ENCODE results near the gene ARHGAP15. TPM values are rescaled to one million over a fixed set of nuclear protein-coding genes. Genes with fewer than 3 reads are reported as not detected.

Gene ARHGAP15
- total and polyA plus RNA-seq, 10 donors: 55.8 to 219 (median 130) TPM

DNA sequence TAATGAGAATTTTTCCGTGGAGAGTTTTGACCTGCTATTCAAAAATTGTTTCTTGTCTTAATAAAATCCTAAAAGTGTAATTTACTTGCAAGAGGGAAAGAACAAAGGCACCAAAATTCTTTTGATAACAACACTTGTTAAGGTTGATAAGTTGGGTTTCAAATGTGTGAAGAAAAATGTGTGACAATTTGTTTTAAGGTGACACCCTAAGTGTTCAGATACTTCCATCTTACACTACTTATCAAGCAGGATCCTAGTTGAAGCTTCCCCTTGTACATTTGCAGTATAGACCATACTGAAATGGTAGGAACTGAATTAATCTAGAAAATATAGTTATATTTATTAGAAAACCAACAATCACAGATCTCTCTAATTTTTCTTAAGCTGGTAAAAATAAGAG is 204.6 kb downstream of the ARHGAP15 start:
- H3K36me3 ChIP-seq: peaks cover 0 to 5% (median 0%) of the 10 kb centered on the region in 6 donors
- WGBS, 5 donors: 84 to 96% (median 91%) methylated on average over 1 of the region's 1 CpG
- H3K27ac ChIP-seq: no peak overlapping the region
- peaks cover 0 to 14% (median 0%) of the 10 kb centered on the region in 6 donors for H3K4me1 ChIP-seq
- no peaks in the 10 kb centered on the region for H3K9me3 ChIP-seq
- no peak for TF ChIP-seq POLR2AphosphoS5 (IDR thresholded peaks at IDR 0.05)
- no peak for TF ChIP-seq POLR2A (IDR thresholded peaks at IDR 0.05)
- TF ChIP-seq, protein P1, sequence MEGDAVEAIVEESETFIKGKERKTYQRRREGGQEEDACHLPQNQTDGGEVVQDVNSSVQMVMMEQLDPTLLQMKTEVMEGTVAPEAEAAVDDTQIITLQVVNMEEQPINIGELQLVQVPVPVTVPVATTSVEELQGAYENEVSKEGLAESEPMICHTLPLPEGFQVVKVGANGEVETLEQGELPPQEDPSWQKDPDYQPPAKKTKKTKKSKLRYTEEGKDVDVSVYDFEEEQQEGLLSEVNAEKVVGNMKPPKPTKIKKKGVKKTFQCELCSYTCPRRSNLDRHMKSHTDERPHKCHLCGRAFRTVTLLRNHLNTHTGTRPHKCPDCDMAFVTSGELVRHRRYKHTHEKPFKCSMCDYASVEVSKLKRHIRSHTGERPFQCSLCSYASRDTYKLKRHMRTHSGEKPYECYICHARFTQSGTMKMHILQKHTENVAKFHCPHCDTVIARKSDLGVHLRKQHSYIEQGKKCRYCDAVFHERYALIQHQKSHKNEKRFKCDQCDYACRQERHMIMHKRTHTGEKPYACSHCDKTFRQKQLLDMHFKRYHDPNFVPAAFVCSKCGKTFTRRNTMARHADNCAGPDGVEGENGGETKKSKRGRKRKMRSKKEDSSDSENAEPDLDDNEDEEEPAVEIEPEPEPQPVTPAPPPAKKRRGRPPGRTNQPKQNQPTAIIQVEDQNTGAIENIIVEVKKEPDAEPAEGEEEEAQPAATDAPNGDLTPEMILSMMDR (IDR thresholded peaks at IDR 0.05 in 8 of 11, conservative IDR thresholded peaks at IDR 0.05 in 3 of 11): no peak
- no peak overlapping the region for H3K4me3 ChIP-seq
- intact Hi-C loops (cut with DNase I; ENCODE audit: low total_unique reads): no loop called here
- no peaks in the 10 kb centered on the region for H3K27me3 ChIP-seq (replicated peaks in 1 of 7)
- no peak for DNase-seq

DNA sequence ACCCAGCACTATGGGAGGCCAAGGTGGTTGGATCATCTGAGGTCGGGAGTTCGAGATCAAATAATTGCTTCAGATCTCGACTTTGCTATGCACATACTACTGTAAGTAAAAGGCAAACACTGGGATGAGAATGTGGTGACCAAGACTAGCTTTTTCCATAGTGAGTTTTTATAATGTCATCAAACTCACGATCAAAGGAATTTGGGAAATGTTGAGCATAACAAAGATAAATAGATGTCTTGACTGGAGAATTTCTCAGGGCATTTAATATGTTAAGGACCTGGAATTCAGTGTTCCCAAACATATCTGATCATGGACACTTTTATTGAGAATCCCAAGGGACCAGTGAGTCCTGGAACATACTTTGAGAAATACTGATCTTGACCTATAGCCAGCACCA is 205.6 kb downstream of the ARHGAP15 start:
- H3K9me3 ChIP-seq: no peaks in the 10 kb centered on the region
- intact Hi-C loops (cut with DNase I; ENCODE audit: low total_unique reads): no loop called here
- TF ChIP-seq, protein P1 (IDR thresholded peaks at IDR 0.05 in 8 of 11, conservative IDR thresholded peaks at IDR 0.05 in 3 of 11): no peak
- no peak for TF ChIP-seq POLR2A (IDR thresholded peaks at IDR 0.05)
- TF ChIP-seq POLR2AphosphoS5 (IDR thresholded peaks at IDR 0.05): no peak
- H3K27ac ChIP-seq: no peak overlapping the region
- peaks cover 0 to 9% (median 0%) of the 10 kb centered on the region in 6 donors for H3K4me1 ChIP-seq
- H3K27me3 ChIP-seq (replicated peaks in 1 of 7): no peaks in the 10 kb centered on the region
- no peak for DNase-seq
- H3K4me3 ChIP-seq: no peak overlapping the region
- H3K36me3 ChIP-seq: peaks cover 0 to 5% (median 0%) of the 10 kb centered on the region in 6 donors
- WGBS, 5 donors: 79 to 94% (median 90%) methylated on average over 4 of the region's 4 CpGs

DNA sequence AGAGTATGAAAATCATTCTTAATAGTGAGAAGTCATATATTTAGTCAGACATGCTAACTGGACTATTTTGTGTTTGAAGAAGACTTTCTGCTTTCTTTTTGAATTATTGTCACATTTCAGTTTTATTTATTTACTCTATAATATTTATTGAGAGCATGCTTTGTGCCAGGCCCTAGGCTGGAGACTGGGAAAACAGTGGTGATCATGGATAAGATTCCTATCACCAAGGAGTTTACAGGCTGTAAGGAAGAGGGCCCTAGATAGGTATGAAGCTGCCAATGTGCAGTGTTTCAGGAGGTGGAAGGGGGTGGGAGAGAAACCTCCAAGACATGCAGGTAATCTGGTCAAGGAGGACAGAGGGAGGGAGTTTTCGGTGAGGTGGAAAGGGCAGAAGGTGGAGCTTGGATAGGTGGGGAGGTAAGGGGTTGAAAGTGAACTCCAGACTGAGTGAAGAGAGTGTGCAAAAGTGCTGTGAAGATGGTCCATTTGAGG is 207.5 kb downstream of the ARHGAP15 start:
- Histone ChIP-seq H3K36me3 (peaks cover 0 to 5% (median 0%) of the 10 kb centered on the region in 6 donors), H3K27me3 (replicated peaks in 1 of 7) (no peaks in the 10 kb centered on the region), H3K27ac (no peak overlapping the region), H3K4me1 (peaks cover 0 to 9% (median 0%) of the 10 kb centered on the region in 6 donors), H3K4me3 (no peak overlapping the region), H3K9me3 (no peaks in the 10 kb centered on the region)
- DNase-seq: no peak
- 94 to 100% (median 96%) methylated on average over 1 of the region's 1 CpG for WGBS, 5 donors
- intact Hi-C loops (cut with DNase I; ENCODE audit: low total_unique reads): no loop called here
- TF ChIP-seq POLR2AphosphoS5 (IDR thresholded peaks at IDR 0.05): no peak
- TF ChIP-seq, protein P1 (IDR thresholded peaks at IDR 0.05 in 8 of 11, conservative IDR thresholded peaks at IDR 0.05 in 3 of 11): no peak
- TF ChIP-seq POLR2A (IDR thresholded peaks at IDR 0.05): no peak

DNA sequence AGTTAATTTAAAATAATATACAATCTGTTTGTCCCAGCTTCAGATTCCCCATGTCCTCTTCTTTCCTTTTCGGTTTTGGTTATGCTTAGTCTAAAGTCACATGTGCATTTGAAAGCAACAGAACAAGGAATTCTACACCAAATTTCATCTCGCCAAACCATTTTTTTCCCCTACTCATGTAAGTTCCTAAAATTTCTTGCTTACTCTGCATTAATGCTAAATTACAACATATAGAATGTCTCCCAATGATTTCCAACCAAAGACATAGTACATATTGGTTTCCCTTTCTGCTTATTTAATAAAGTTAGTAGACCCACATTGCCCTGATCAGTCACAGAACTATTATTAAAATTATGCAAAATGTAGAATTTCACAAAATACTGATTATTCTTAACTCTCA is 212.3 kb downstream of the ARHGAP15 start:
- H3K27me3 ChIP-seq (replicated peaks in 1 of 7): no peaks in the 10 kb centered on the region
- intact Hi-C loops (cut with DNase I; ENCODE audit: low total_unique reads): no loop called here
- no peaks in the 10 kb centered on the region for H3K36me3 ChIP-seq
- no peaks in the 10 kb centered on the region for H3K9me3 ChIP-seq
- no peak overlapping the region for H3K27ac ChIP-seq
- H3K4me1 ChIP-seq: no peaks in the 10 kb centered on the region
- H3K4me3 ChIP-seq: no peak overlapping the region
- TF ChIP-seq, protein P1 (IDR thresholded peaks at IDR 0.05 in 8 of 11, conservative IDR thresholded peaks at IDR 0.05 in 3 of 11): no peak
- TF ChIP-seq POLR2A (IDR thresholded peaks at IDR 0.05) (no peak), POLR2AphosphoS5 (IDR thresholded peaks at IDR 0.05) (no peak)
- 91 to 96% (median 93%) methylated on average over 2 of the region's 2 CpGs for WGBS, 5 donors
- no peak for DNase-seq

Data from spleen (tissue), 11 donors.